ENCODE measurements around the gene CXorf49. TPM values are rescaled to one million over a fixed set of nuclear protein-coding genes. Genes with fewer than 3 reads are reported as not detected.

Gene CXorf49
- total and polyA plus RNA-seq, 9 of the 15 experiments (the other 6 are each of a cell fraction or from before 2014, with no cell fraction given): not detected

DNA sequence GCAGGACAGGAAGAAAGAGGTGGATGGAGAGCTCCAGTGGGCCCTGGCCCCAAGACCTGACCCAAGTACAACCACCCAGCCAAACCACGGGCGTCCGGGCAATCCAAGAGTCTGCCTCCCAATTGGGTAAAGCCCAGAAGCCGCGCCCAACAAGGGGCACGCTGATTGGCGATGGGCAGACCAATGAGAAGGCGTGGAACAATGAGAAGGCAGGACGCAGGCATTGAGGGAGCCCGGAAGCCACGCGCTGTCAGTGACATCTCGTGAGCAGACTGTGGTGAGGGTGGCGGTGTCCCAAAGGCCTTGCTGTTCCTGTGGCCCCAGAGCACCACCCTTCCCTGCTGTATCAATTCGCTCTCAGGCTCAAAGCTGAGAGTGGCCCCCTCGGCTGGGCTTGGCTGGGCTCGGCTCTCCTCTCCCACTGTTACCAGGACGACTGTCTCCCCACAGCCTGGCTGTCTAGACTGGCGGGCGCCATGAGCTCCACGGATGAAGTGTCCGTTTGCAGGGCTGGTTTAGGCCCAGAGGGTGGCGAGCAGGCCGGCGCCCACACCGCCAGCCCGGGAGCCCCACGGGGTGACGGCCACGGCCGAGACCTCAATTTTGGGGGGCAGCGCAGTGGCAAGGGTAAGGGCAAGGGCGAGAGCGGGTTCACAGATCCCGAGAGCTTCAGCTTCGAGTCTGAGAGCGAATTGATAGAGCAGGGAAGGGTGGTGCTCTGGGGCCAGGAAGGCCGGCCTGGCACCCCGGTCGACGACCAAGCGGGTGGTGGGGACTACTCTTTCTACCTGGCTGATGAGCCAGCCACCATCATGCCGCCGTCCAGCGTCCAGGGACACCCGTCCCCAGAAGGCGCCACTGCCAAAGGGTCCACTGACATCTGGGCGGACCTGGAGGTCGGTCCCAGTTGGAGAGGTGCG, 50.5 kb downstream of the CXorf49 start, which contains the start of gene LOC101059915 (continued):
- TF ChIP-seq, protein P1, sequence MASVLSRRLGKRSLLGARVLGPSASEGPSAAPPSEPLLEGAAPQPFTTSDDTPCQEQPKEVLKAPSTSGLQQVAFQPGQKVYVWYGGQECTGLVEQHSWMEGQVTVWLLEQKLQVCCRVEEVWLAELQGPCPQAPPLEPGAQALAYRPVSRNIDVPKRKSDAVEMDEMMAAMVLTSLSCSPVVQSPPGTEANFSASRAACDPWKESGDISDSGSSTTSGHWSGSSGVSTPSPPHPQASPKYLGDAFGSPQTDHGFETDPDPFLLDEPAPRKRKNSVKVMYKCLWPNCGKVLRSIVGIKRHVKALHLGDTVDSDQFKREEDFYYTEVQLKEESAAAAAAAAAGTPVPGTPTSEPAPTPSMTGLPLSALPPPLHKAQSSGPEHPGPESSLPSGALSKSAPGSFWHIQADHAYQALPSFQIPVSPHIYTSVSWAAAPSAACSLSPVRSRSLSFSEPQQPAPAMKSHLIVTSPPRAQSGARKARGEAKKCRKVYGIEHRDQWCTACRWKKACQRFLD (CRISPR knock-in tag; IDR thresholded peaks at IDR 0.05): no peak
- no peak for TF ChIP-seq SRSF9 (IDR thresholded peaks at IDR 0.05; ENCODE audit: borderline replicate concordance, low read depth, low read length)
- TF ChIP-seq MAZ (CRISPR knock-in tag; conservative IDR thresholded peaks at IDR 0.05 in 1 of 2, IDR thresholded peaks at IDR 0.05 in 1 of 2): no peak
- TF ChIP-seq, protein P2, sequence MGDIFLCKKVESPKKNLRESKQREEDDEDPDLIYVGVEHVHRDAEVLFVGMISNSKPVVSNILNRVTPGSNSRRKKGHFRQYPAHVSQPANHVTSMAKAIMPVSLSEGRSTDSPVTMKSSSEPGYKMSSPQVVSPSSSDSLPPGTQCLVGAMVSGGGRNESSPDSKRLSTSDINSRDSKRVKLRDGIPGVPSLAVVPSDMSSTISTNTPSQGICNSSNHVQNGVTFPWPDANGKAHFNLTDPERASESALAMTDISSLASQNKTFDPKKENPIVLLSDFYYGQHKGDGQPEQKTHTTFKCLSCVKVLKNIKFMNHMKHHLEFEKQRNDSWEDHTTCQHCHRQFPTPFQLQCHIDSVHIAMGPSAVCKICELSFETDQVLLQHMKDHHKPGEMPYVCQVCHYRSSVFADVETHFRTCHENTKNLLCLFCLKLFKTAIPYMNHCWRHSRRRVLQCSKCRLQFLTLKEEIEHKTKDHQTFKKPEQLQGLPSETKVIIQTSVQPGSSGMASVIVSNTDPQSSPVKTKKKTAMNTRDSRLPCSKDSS (IDR thresholded peaks at IDR 0.05; ENCODE audit: low read depth, partially characterized antibody): no peak

All from K562 (cell line).